Epithelial cell of proximal tubule (primary cell): Measurements from ENCODE around the gene ST7L. TPM values are rescaled to one million over a fixed set of nuclear protein-coding genes. Genes with fewer than 3 reads are reported as not detected.
A peak's percentile ranks its signal among the peaks of the same experiment; 100 is the strongest.

Experiments used
- DNase-seq: peaks from one replicate; pipeline ENCODE4 v3.0.0-alpha.2; 2011; ENCODE audit warnings: low read depth
- H3K4me3 ChIP-seq: 2 replicates; pipeline ENCODE4 v1.5.1; 2011; ENCODE audit warnings: low read depth, mild to moderate bottlenecking, low read length
- total RNA-seq: library from RNA; depleted of rRNA; stranded (reverse); fragments of >200 nt; gene quantifications from 2 replicates; pipeline ENCODE4 v1.2.3, GENCODE V29; 2015
- TF ChIP-seq, protein P1 (sequence below): conservative IDR thresholded peaks from 2 replicates; pipeline ENCODE4 v1.5.1; 2012; ENCODE audit warnings: low read depth, mild to moderate bottlenecking, low read length

Gene ST7L
- total RNA-seq, 1 donor from 2014 or later = 7.4 TPM

DNA sequence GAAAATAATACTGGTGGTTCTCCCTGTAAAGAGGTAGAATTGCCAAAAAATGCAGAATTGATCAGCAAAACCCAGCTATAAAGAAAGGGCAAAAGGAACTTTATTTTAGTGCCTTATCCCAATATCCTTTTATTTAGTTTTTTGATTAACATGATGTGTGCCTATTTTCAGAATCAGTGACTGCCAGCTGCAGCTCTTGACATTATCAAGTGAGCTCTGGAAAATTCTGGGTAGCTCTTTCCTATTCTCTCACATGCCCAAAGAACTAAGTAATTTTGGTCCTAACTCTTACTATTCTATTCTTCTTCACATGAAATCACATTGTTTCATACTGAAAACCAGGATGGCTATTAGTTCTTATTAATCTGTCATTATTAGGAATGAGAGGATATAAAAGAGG lies 88.1 kb downstream of the ST7L start:
- no peak overlapping the region for H3K4me3 ChIP-seq
- TF ChIP-seq, protein P1, sequence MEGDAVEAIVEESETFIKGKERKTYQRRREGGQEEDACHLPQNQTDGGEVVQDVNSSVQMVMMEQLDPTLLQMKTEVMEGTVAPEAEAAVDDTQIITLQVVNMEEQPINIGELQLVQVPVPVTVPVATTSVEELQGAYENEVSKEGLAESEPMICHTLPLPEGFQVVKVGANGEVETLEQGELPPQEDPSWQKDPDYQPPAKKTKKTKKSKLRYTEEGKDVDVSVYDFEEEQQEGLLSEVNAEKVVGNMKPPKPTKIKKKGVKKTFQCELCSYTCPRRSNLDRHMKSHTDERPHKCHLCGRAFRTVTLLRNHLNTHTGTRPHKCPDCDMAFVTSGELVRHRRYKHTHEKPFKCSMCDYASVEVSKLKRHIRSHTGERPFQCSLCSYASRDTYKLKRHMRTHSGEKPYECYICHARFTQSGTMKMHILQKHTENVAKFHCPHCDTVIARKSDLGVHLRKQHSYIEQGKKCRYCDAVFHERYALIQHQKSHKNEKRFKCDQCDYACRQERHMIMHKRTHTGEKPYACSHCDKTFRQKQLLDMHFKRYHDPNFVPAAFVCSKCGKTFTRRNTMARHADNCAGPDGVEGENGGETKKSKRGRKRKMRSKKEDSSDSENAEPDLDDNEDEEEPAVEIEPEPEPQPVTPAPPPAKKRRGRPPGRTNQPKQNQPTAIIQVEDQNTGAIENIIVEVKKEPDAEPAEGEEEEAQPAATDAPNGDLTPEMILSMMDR = no peak
- DNase-seq = no peak

DNA sequence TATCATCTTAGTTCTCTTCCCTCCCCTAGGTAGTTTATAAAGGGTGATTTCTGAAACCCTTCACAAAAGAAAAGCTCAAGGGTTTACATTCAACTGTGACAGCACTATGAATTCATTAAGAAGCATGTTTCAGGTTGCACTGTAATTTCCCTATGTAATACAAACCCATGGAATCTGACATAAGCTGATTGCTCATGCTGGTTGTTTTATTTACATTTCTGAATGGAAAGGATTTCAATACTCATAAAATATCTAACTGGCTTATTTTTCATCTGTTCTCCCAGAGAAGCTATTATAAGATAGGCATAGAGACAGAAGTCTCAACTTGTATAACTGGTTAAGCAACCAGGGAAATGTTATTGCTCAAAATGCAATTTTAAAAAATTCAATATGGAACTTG lies 89.6 kb downstream of the ST7L start:
- no peak overlapping the region for H3K4me3 ChIP-seq
- DNase-seq = no peak
- TF ChIP-seq, protein P1 = no peak

DNA sequence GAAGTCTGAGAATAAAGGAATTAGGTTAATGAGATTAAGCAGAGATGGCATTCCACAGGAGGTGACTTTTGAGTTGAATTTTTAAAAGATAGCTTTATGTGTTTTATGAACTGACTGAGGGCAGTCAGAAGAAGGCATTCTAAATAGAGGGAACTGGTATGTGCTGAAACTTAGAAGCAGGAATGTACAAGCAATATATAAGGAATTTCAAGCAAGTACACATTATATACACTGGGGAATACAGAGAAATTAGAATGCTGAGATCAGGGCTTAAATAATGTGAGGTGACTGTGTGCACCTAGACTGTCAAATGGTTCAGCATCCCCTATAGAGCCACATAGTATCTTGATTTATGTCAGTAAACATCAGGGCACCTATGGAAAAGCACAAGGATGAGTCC lies 90.9 kb downstream of the ST7L start:
- H3K4me3 ChIP-seq = no peak overlapping the region
- TF ChIP-seq, protein P1 = no peak
- no peak for DNase-seq

DNA sequence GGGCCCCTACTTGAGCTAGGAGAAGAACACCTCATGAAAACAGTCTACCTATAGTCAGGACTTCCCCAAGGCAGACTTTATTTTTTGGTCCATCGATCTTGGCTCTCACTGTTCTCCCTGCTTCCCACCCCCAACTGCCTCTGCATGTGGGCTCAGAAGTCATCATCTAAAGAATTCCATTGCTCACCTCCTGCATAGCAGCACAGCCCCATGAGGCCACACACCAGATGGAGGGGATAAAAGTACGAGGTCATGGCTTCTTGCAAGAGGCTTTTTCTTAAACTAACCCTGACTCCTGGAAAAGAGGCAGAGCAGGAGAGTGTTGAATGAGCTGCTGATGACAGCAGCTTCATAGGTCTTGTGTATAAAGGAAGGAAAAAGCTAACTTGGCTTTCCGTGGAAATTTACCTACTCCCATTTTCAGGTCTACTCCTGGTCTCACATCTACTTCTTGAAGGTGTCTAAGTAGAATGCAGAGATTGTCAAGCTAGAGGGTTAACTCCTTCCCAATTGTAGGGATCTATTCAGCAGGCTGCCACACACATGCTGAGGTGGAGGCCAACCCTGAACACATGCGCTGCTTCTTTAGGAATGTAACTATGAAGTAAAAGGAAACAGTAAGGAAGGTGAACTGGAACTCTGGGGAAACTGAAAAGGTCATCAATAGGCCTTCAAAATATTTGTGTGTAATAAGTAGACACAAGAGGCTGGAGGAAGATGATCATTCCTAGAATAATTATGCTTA lies 91.5 kb downstream of the ST7L start:
- TF ChIP-seq, protein P1 = no peak
- peak; percentile 54 for DNase-seq
- no peak overlapping the region for H3K4me3 ChIP-seq

DNA sequence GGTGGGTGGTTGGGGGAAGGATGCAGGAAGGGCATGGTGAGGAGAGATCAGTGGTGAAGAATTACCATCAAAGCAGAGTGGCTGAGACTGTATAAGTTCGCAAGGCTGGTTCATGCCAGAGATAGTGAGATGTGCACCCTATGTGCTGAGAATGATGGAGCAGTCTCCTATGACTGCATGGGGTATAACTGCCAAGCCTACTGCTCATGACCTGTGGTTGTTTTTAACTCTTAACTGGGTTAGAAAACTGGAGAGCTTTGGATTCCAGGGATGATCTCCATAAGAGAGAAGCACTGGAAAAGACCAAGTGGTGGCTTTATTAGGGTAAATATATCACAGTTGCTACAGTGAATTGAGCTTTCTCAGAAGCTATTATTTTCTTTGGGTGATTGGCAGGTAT lies 94.0 kb downstream of the ST7L start:
- no peak overlapping the region for H3K4me3 ChIP-seq
- TF ChIP-seq, protein P1 = no peak
- DNase-seq = no peak

DNA sequence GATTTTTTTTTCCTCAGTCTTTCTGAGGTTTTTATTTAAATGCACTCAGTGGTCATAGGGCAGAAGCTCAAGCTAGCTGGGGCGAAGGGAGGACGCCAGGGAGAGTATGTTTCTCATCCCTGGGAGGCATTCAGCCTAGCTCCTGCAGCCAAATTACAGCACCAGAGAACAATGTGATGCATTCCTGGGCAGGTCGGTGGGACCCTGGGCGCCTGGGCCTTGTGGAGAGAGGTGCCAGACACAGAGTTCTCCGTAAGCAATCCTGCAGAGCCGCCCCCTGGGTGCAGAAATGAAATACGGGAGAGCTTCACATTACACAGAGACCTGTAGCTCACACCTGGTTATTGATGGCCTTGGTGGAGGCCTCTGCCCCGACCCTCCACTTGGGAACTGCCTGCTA lies 94.7 kb downstream of the ST7L start:
- TF ChIP-seq, protein P1 = no peak
- no peak for DNase-seq
- no peak overlapping the region for H3K4me3 ChIP-seq

DNA sequence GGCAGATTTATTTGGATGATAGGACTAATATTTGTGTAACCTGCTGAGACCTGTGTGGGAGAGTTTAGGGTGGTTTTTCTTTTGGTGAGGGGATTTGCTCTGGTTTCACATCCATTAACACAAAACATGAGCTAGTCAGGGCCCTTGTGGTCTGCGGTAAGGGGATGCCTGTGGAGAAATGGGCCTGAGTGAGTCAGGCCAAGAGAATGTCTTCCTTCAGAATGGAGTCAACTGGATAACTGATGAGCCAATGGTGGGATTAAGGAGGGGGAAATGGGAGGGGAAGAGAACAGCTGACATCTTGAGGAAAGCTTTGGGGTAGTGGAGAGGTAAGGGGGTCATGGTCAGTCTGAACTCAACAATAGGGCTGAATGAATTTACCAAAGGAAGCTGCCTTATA lies 96.3 kb downstream of the ST7L start:
- TF ChIP-seq, protein P1 = no peak
- H3K4me3 ChIP-seq = no peak overlapping the region
- peak; percentile 76 for DNase-seq
